Mammary epithelial cell (primary cell): Measurements from ENCODE around the gene TRIM6.

ENCODE experiments used
- CTCF ChIP-seq, 2 donors: IDR thresholded peaks in 1 of 2; conservative IDR thresholded peaks in 1 of 2; 2 replicates each; pipeline ENCODE4 v1.5.1; 2011 to 2012; ENCODE audit warnings: inconsistent platforms in 2 of 2, low read length in 2 of 2, mild to moderate bottlenecking in 2 of 2, control low read depth in 1 of 2, low read depth in 1 of 2; ENCODE audit not compliant: insufficient read depth in 1 of 2; ENCODE audit errors: extremely low read depth in 1 of 2
- EZH2 ChIP-seq: IDR thresholded peaks from 2 replicates; pipeline ENCODE4 v1.6.1; 2012; ENCODE audit warnings: low read length, inconsistent platforms, borderline replicate concordance

DNA sequence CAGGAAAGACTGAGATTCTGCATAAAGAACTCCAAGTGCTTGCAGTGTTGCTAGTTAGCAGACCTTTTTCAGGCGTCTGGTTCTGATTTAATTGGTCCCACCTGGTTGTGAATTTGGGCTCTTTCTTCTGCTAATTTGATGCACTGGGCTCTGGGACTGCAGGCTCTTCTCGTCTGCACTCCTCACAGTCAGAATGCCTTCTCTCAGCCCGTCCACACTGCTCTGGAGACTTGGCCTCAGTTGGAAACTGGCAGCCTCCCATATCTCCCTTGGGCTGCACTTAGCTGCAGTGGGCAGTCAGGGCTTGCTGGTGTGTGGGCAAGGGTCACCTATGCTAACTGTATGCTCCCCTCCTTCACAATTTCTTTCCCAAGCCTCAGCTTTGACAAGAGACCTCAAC lies 1.5 kb downstream of the TRIM6 start:
- TF ChIP-seq CTCF (conservative IDR thresholded peaks at IDR 0.05 in 1 of 2, IDR thresholded peaks at IDR 0.05 in 1 of 2; ENCODE audit: extremely low read depth in 1 of 2, insufficient read depth in 1 of 2, low read depth in 1 of 2, low read length in 2 of 2), result no peak
- no peak for TF ChIP-seq EZH2
